Activated B cell treated with CpG ODN at 0.5 μM for 24 hours (primary cell): Measurements from ENCODE around the gene CDK17. TPM values are rescaled to one million over a fixed set of nuclear protein-coding genes. Genes with fewer than 3 reads are reported as not detected.
A peak's percentile ranks its signal among the peaks of the same experiment; 100 is the strongest.

Source experiments
- ATAC-seq: fragments of 200-7000 bp; cut with Tn5 transposase; one replicate; pipeline ENCODE4 v1.10.0; 2021; ENCODE audit warnings: low read depth, mild to moderate bottlenecking, moderate library complexity
- CTCF ChIA-PET: fragments of 350-600 bp; sonication (Branson Sonifier 250); formaldehyde crosslinking; loops from one replicate; lab custom pipeline; 2021; ENCODE audit warnings: antibody characterized with exemption; lab: Charles Lee
- POLR2A ChIA-PET: fragments of 350-600 bp; sonication (Branson Sonifier 250); formaldehyde crosslinking; loops from one replicate; lab custom pipeline; 2021; ENCODE audit warnings: antibody characterized with exemption; lab: Charles Lee
- DNase-seq: peaks from one replicate; pipeline ENCODE4 v3.0.0; 2022
- H3K27ac Mint-ChIP-seq: one replicate; pipeline ENCODE4 v1.8.0; 2020; ENCODE audit warnings: mixed read lengths
- H3K27me3 Mint-ChIP-seq: one replicate; pipeline ENCODE4 v1.8.0; 2021; ENCODE audit warnings: mixed read lengths
- H3K36me3 Mint-ChIP-seq: one replicate; pipeline ENCODE4 v1.8.0; 2021; ENCODE audit warnings: low read depth, mixed read lengths
- H3K4me1 Mint-ChIP-seq: one replicate; pipeline ENCODE4 v1.8.0; 2021; ENCODE audit warnings: mixed read lengths
- H3K4me3 Mint-ChIP-seq: one replicate; pipeline ENCODE4 v1.8.0; 2020; ENCODE audit warnings: mild to moderate bottlenecking, mixed read lengths
- H3K9me3 Mint-ChIP-seq: one replicate; pipeline ENCODE4 v1.8.0; 2020; ENCODE audit warnings: mixed read lengths
- CTCF ChIP-seq: fragments of 200-600 bp; IDR thresholded peaks from one replicate; pipeline ENCODE4 v1.8.0; 2022; ENCODE audit warnings: antibody characterized with exemption, mild to moderate bottlenecking
- intact Hi-C: fragments of 100-400 bp; cut with micrococcal nuclease; formaldehyde crosslinking; loops from one replicate; pipeline ENCODE4 v1.15.1; 2024
- total RNA-seq: library from RNA; stranded (reverse); gene quantifications from 2 replicates; pipeline ENCODE4 v1.2.3, GENCODE V29; 2022

CDK17 gene
- total RNA-seq, 1 donor from 2014 or later = 57.3 TPM

GRCh38 chr12:96327889-96328288, 72.3 kb downstream of the CDK17 start:
- no peak for TF ChIP-seq CTCF
- Mint-ChIP-seq H3K36me3 (peaks cover 33% of the 10 kb centered on the region), H3K4me3 (no peak overlapping the region), H3K4me1 (peaks cover 50% of the 10 kb centered on the region), H3K27ac (peak overlapping the region; percentile 77), H3K9me3 (no peaks in the 10 kb centered on the region), H3K27me3 (no peaks in the 10 kb centered on the region)
- POLR2A ChIA-PET = interaction anchor here (0.7 to 3.4 kb wide), 2 partner anchors 72 to 158 kb away, joined by 6 to 16 read pairs; partner anchors contain the start of gene CDK17
- ATAC-seq = peak; percentile 63
- CTCF ChIA-PET = interaction anchor here (1.0 kb wide), 1 partner anchor 14 kb away, joined by 4 read pairs; no protein-coding TSS in a partner anchor
- no peak for DNase-seq
- intact Hi-C loops = loop anchor here (2.0 to 5.0 kb wide), 3 partner anchors 15 to 69 kb away; no protein-coding TSS in a partner anchor

GRCh38 chr12:96327346-96327745, 72.9 kb downstream of the CDK17 start:
- intact Hi-C loops = loop anchor here (5.0 kb wide), 2 partner anchors 35 to 70 kb away; no protein-coding TSS in a partner anchor
- TF ChIP-seq CTCF = no peak
- DNase-seq (no peak), ATAC-seq (peak; percentile 85)
- Mint-ChIP-seq H3K36me3 (peaks cover 34% of the 10 kb centered on the region), H3K27ac (peak overlapping the region; percentile 77), H3K27me3 (no peaks in the 10 kb centered on the region), H3K9me3 (no peaks in the 10 kb centered on the region), H3K4me1 (peaks cover 50% of the 10 kb centered on the region), H3K4me3 (peak overlapping the region; percentile 6)
- ChIA-PET CTCF (interaction anchor here (1.0 kb wide), 1 partner anchor 14 kb away, joined by 4 read pairs; no protein-coding TSS in a partner anchor), POLR2A (interaction anchor here (0.7 to 3.4 kb wide), 2 partner anchors 72 to 158 kb away, joined by 6 to 16 read pairs; partner anchors contain the start of gene CDK17)

- DNase-seq (no peak), ATAC-seq (no peak)
- H3K4me1 Mint-ChIP-seq = peaks cover 50% of the 10 kb centered on the region
- peak overlapping the region; percentile 21 for H3K4me3 Mint-ChIP-seq
- intact Hi-C loops = loop anchor here (5.0 kb wide), 2 partner anchors 34 to 71 kb away; no protein-coding TSS in a partner anchor
- ChIA-PET CTCF (no interaction called here), POLR2A (interaction anchor here (3.4 kb wide), 1 partner anchor 73 kb away, joined by 16 read pairs; the partner anchor contains the start of gene CDK17)
- peaks cover 35% of the 10 kb centered on the region for H3K36me3 Mint-ChIP-seq
- H3K9me3 Mint-ChIP-seq = no peaks in the 10 kb centered on the region
- no peak for TF ChIP-seq CTCF
- H3K27me3 Mint-ChIP-seq = no peaks in the 10 kb centered on the region
- H3K27ac Mint-ChIP-seq = peak overlapping the region; percentile 77
These were observed 73.5 kb downstream of the CDK17 start for GRCh38 chr12:96326628-96327227.

GRCh38 chr12:96323906-96324305, 76.3 kb downstream of the CDK17 start:
- intact Hi-C loops = no loop called here
- DNase-seq (no peak), ATAC-seq (no peak)
- Mint-ChIP-seq H3K4me3 (no peak overlapping the region), H3K27me3 (no peaks in the 10 kb centered on the region), H3K36me3 (peaks cover 23% of the 10 kb centered on the region), H3K9me3 (no peaks in the 10 kb centered on the region), H3K27ac (no peak overlapping the region), H3K4me1 (peaks cover 45% of the 10 kb centered on the region)
- ChIA-PET POLR2A (no interaction called here), CTCF (no interaction called here)
- TF ChIP-seq CTCF = no peak

DNA sequence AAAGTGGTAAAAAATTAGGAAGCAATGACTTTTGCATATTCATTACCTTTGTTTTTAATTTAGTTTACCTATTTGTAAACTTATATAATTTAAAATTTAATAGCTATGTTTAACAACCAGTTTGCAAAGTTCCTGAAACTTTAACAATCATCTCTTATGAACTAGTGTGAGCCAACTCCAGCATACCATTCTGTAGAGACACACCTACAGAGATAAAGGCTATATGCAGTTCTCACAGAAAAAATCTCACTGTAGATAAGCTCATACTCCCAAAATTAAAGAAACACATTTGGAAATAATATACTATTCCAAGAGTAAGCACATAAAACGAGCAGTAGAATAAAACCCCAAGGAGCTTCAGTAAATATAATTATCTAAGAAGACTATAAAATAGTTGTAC, 77.5 kb downstream of the CDK17 start:
- CTCF ChIA-PET = interaction anchor here (0.6 kb wide), 1 partner anchor 210 kb away, joined by 3 read pairs; no protein-coding TSS in a partner anchor
- intact Hi-C loops = no loop called here
- H3K27me3 Mint-ChIP-seq = no peaks in the 10 kb centered on the region
- ATAC-seq (no peak), DNase-seq (no peak)
- no peak overlapping the region for H3K4me3 Mint-ChIP-seq
- no peak overlapping the region for H3K27ac Mint-ChIP-seq
- POLR2A ChIA-PET = no interaction called here
- no peaks in the 10 kb centered on the region for H3K9me3 Mint-ChIP-seq
- TF ChIP-seq CTCF = no peak
- H3K36me3 Mint-ChIP-seq = peaks cover 23% of the 10 kb centered on the region
- H3K4me1 Mint-ChIP-seq = peaks cover 34% of the 10 kb centered on the region
